ENCODE data around the gene PBX4. TPM values are rescaled to one million over a fixed set of nuclear protein-coding genes. Genes with fewer than 3 reads are reported as not detected.

PBX4 gene
- total and polyA plus RNA-seq, 10 of the 15 experiments (the other 5 are each of a cell fraction or from before 2014, with no cell fraction given) = 0.18 to 17.3 (median 4.2) TPM

GRCh38 chr19:19546751-19547162 lies 71.7 kb downstream of the PBX4 start:
- Histone ChIP-seq H3K9me3 (replicated peaks; ENCODE audit: control insufficient read depth, insufficient read depth, low read length) (no peaks in the 10 kb centered on the region), H2AFZ (ENCODE audit: control insufficient read depth, low read depth, low read length) (no peak overlapping the region), H3K27ac (ENCODE audit: control insufficient read depth, insufficient read depth) (no peak overlapping the region), H3K27me3 (replicated peaks in 1 of 2; ENCODE audit: control insufficient read depth in 2 of 2, insufficient read depth in 2 of 2, low read length in 1 of 2) (no peaks in the 10 kb centered on the region), H4K20me1 (ENCODE audit: control insufficient read depth, insufficient read depth) (no peaks in the 10 kb centered on the region), H3K79me2 (ENCODE audit: control insufficient read depth, insufficient read depth, low read length) (no peaks in the 10 kb centered on the region), H3K4me1 (ENCODE audit: control insufficient read depth, insufficient read depth, low read length) (no peaks in the 10 kb centered on the region), H3K36me3 (ENCODE audit: control insufficient read depth in 2 of 2, insufficient read depth in 2 of 2, low read length in 1 of 2) (no peaks in the 10 kb centered on the region), H3K9ac (ENCODE audit: control insufficient read depth, insufficient read depth, low read length) (no peak overlapping the region), H3K4me3 (no peak overlapping the region), H3K4me2 (ENCODE audit: control insufficient read depth, insufficient read depth) (no peak overlapping the region)
- DNase-seq (ENCODE audit: low read depth, low spot score) (no peak), FAIRE-seq (no peak), ATAC-seq (no peak)
- BruUV-seq (replicated peaks) = no TSS peak
- POLR2A ChIA-PET = interaction anchor here (0.6 kb wide), 1 partner anchor 16 kb away, joined by 4 read pairs; no protein-coding TSS in a partner anchor
- RAD21 ChIA-PET (ENCODE audit: unreplicated experiment) = interaction anchor here (1.4 kb wide), 1 partner anchor 15 kb away, joined by 3 read pairs; no protein-coding TSS in a partner anchor
- SMC1A ChIA-PET (ENCODE audit: uncharacterized antibody, unreplicated experiment) = interaction anchor here (1.2 kb wide), 1 partner anchor 14 kb away, joined by 3 read pairs; no protein-coding TSS in a partner anchor
- CTCF ChIA-PET = interaction anchor here (0.8 to 1.0 kb wide), 2 partner anchors 15 to 102 kb away, joined by 3 to 4 read pairs; no protein-coding TSS in a partner anchor
- in situ Hi-C loops (cut with MboI) = loop anchor here (25.0 kb wide), 4 partner anchors 866 to 1491 kb away; partner anchors contain the start of genes ZNF66 and ZNF737
- WGBS (ENCODE audit: insufficient coverage, insufficient replicate concordance, low lambda C conversion rate, missing lambda C conversion rate) = 50% methylated on average over 19 of the region's 19 CpGs
- intact Hi-C loops (cut with micrococcal nuclease; ENCODE audit: unreplicated experiment) = no loop called here
- no peak for TF ChIP-seq NFYB (IDR thresholded peaks at IDR 0.05; ENCODE audit: insufficient read depth, low read depth, low read length)
- TF ChIP-seq MTA3 (IDR thresholded peaks at IDR 0.05; ENCODE audit: borderline replicate concordance, low read length) = no peak
- TF ChIP-seq, protein P1, sequence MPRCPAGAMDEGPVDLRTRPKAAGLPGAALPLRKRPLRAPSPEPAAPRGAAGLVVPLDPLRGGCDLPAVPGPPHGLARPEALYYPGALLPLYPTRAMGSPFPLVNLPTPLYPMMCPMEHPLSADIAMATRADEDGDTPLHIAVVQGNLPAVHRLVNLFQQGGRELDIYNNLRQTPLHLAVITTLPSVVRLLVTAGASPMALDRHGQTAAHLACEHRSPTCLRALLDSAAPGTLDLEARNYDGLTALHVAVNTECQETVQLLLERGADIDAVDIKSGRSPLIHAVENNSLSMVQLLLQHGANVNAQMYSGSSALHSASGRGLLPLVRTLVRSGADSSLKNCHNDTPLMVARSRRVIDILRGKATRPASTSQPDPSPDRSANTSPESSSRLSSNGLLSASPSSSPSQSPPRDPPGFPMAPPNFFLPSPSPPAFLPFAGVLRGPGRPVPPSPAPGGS (IDR thresholded peaks at IDR 0.05; ENCODE audit: borderline replicate concordance, insufficient read depth, low read depth, low read length, poor library complexity, severe bottlenecking) = no peak
- TF ChIP-seq SMAD1 (IDR thresholded peaks at IDR 0.05; ENCODE audit: low read depth, partially characterized antibody) = no peak
- no peak for TF ChIP-seq SUPT20H (IDR thresholded peaks at IDR 0.05; ENCODE audit: borderline replicate concordance, control insufficient read depth, low read depth, low read length)
- no peak for TF ChIP-seq IKZF2 (IDR thresholded peaks at IDR 0.05)
- TF ChIP-seq GABPA (IDR thresholded peaks at IDR 0.05; ENCODE audit: low read depth) = no peak
- TF ChIP-seq ELK1 (IDR thresholded peaks at IDR 0.05; ENCODE audit: low read depth, low read length) = no peak
- no peak for TF ChIP-seq CREM (IDR thresholded peaks at IDR 0.05; ENCODE audit: low read depth)
- TF ChIP-seq, protein P2, sequence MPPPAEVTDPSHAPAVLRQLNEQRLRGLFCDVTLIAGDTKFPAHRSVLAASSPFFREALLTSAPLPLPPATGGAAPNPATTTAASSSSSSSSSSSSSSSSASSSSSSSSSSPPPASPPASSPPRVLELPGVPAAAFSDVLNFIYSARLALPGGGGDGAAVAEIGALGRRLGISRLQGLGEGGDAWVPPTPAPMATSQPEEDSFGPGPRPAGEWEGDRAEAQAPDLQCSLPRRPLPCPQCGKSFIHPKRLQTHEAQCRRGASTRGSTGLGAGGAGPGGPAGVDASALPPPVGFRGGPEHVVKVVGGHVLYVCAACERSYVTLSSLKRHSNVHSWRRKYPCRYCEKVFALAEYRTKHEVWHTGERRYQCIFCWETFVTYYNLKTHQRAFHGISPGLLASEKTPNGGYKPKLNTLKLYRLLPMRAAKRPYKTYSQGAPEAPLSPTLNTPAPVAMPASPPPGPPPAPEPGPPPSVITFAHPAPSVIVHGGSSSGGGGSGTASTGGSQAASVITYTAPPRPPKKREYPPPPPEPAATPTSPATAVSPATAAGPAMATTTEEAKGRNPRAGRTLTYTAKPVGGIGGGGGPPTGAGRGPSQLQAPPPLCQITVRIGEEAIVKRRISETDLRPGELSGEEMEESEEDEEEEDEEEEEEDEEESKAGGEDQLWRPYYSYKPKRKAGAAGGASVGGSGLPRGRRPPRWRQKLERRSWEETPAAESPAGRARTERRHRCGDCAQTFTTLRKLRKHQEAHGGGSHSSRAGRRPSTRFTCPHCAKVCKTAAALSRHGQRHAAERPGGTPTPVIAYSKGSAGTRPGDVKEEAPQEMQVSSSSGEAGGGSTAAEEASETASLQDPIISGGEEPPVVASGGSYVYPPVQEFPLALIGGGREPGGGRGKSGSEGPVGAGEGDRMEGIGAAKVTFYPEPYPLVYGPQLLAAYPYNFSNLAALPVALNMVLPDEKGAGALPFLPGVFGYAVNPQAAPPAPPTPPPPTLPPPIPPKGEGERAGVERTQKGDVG (CRISPR knock-in tag; IDR thresholded peaks at IDR 0.05) = no peak
- TF ChIP-seq FOS (IDR thresholded peaks at IDR 0.05; ENCODE audit: borderline replicate concordance, extremely low read depth, insufficient read length) = no peak
- no peak for TF ChIP-seq NFYA (IDR thresholded peaks at IDR 0.05; ENCODE audit: borderline replicate concordance, low read depth, low read length)
- TF ChIP-seq NR2F1 (conservative IDR thresholded peaks at IDR 0.05) = no peak
- TF ChIP-seq CEBPB (IDR thresholded peaks at IDR 0.05; ENCODE audit: borderline replicate concordance in 1 of 2, low read depth in 2 of 2, low read length in 2 of 2) = no peak
- TF ChIP-seq FOXM1 (IDR thresholded peaks at IDR 0.05; ENCODE audit: low read depth, low read length) = no peak
